H9 (cell line): ENCODE data around the gene LPAR2. TPM values are rescaled to one million over a fixed set of nuclear protein-coding genes. Genes with fewer than 3 reads are reported as not detected.

Source experiments
- DNase-seq: peaks from one replicate; pipeline ENCODE4 v3.0.0-alpha.2; 2017
- H2AFZ ChIP-seq: one replicate; pipeline ENCODE4 v1.6.1; 2013; ENCODE audit warnings: mild to moderate bottlenecking, low read length, control low read depth, moderate library complexity
- H2AK5ac ChIP-seq: 2 replicates; pipeline ENCODE4 v1.6.1; 2013; ENCODE audit warnings: low read length, control low read depth, mixed read lengths; ENCODE audit not compliant: insufficient read length
- H2BK120ac ChIP-seq: one replicate; pipeline ENCODE4 v1.6.1; 2013; ENCODE audit warnings: low read depth, mild to moderate bottlenecking, low read length, control low read depth, inconsistent platforms; ENCODE audit not compliant: poor library complexity, severe bottlenecking
- H2BK12ac ChIP-seq: 2 replicates; pipeline ENCODE4 v1.6.1; 2013; ENCODE audit warnings: low read length, control low read depth, mixed read lengths, low read depth; ENCODE audit not compliant: insufficient read length
- H2BK15ac ChIP-seq: 2 replicates; pipeline ENCODE4 v1.6.1; 2013; ENCODE audit warnings: low read depth, low read length, control low read depth
- H2BK20ac ChIP-seq: one replicate; pipeline ENCODE4 v1.6.1; 2013; ENCODE audit warnings: low read depth, mild to moderate bottlenecking, low read length, control low read depth, inconsistent platforms; ENCODE audit not compliant: poor library complexity, severe bottlenecking
- H2BK5ac ChIP-seq: 2 replicates; pipeline ENCODE4 v1.6.1; 2013; ENCODE audit warnings: low read length, control low read depth, mixed read lengths; ENCODE audit not compliant: insufficient read length
- H3K14ac ChIP-seq: 2 replicates; pipeline ENCODE4 v1.6.1; 2013; ENCODE audit warnings: low read length, control low read depth; ENCODE audit not compliant: insufficient read depth
- H3K18ac ChIP-seq: 2 replicates; pipeline ENCODE4 v1.6.1; 2013; ENCODE audit warnings: low read depth, mild to moderate bottlenecking, mixed read lengths, low read length, control low read depth; ENCODE audit not compliant: insufficient read length
- H3K23ac ChIP-seq: 2 replicates; pipeline ENCODE4 v1.6.1; 2013; ENCODE audit warnings: low read length, control low read depth, mixed read lengths, low read depth; ENCODE audit not compliant: insufficient read length
- H3K23me2 ChIP-seq: 2 replicates; pipeline ENCODE4 v1.6.1; 2013; ENCODE audit warnings: low read depth, mild to moderate bottlenecking, mixed read lengths, low read length, control low read depth; ENCODE audit not compliant: insufficient read length, poor library complexity, severe bottlenecking
- H3K27ac ChIP-seq: 2 replicates; pipeline ENCODE4 v1.5.1; 2013; ENCODE audit warnings: low read length, control low read depth, mixed read lengths, low read depth; ENCODE audit not compliant: insufficient read length
- H3K27me3 ChIP-seq: 2 replicates; pipeline ENCODE4 v1.6.1; 2013; ENCODE audit warnings: low read length, control low read depth, inconsistent platforms; ENCODE audit not compliant: insufficient read depth
- H3K4ac ChIP-seq: 2 replicates; pipeline ENCODE4 v1.6.1; 2013; ENCODE audit warnings: low read depth, mild to moderate bottlenecking, control low read depth, inconsistent platforms, low read length, moderate library complexity
- H3K4me1 ChIP-seq: 2 replicates; pipeline ENCODE4 v1.6.1; 2013; ENCODE audit warnings: low read length, control low read depth, inconsistent platforms; ENCODE audit not compliant: insufficient read depth
- H3K4me2 ChIP-seq: 2 replicates; pipeline ENCODE4 v1.6.1; 2013; ENCODE audit warnings: low read length, control low read depth, mixed read lengths; ENCODE audit not compliant: insufficient read length, insufficient read depth
- H3K56ac ChIP-seq: 2 replicates; pipeline ENCODE4 v1.6.1; 2013; ENCODE audit warnings: low read depth, mild to moderate bottlenecking, mixed read lengths, low read length, control low read depth; ENCODE audit not compliant: insufficient read length
- H3K79me1 ChIP-seq: 2 replicates; pipeline ENCODE4 v1.6.1; 2013; ENCODE audit warnings: low read depth, mild to moderate bottlenecking, moderate library complexity, low read length, control low read depth, inconsistent platforms; ENCODE audit not compliant: insufficient read depth, poor library complexity, severe bottlenecking
- H3K79me2 ChIP-seq: 2 replicates; pipeline ENCODE4 v1.6.1; 2013; ENCODE audit warnings: low read length, control low read depth, inconsistent platforms; ENCODE audit not compliant: insufficient read depth
- H3K9ac ChIP-seq: 2 replicates; pipeline ENCODE4 v1.6.1; 2013; ENCODE audit warnings: low read length, control low read depth, mixed read lengths; ENCODE audit not compliant: insufficient read length; ENCODE audit errors: extremely low read depth
- H3K9me3 ChIP-seq: one replicate; pipeline ENCODE4 v1.6.1; 2013; ENCODE audit warnings: low read depth, low read length, inconsistent platforms; ENCODE audit not compliant: control insufficient read depth
- H3T11ph ChIP-seq: one replicate; pipeline ENCODE4 v1.6.1; 2013; ENCODE audit warnings: mild to moderate bottlenecking, low read length, control low read depth, inconsistent platforms
- H4K20me1 ChIP-seq: one replicate; pipeline ENCODE4 v1.6.1; 2013; ENCODE audit not compliant: control insufficient read depth, insufficient read length, insufficient read depth
- H4K5ac ChIP-seq: 2 replicates; pipeline ENCODE4 v1.6.1; 2013; ENCODE audit warnings: low read depth, mild to moderate bottlenecking, mixed read lengths, low read length, control low read depth; ENCODE audit not compliant: insufficient read length
- H4K8ac ChIP-seq: replicated peaks from 2 replicates; pipeline ENCODE4 v1.6.1; 2013; ENCODE audit warnings: low read length, control low read depth, mixed read lengths, low read depth; ENCODE audit not compliant: insufficient read length
- H4K91ac ChIP-seq: 2 replicates; pipeline ENCODE4 v1.6.1; 2013; ENCODE audit warnings: low read depth, mild to moderate bottlenecking, moderate library complexity, mixed read lengths, low read length, control low read depth; ENCODE audit not compliant: insufficient read length
- H3K27ac Mint-ChIP-seq, 3 experiments: 2 replicates in 2 of 3; 3 replicates in 1 of 3; pipeline ENCODE4 v1.8.0; 2020 to 2021; ENCODE audit warnings: mixed read lengths in 3 of 3, mild to moderate bottlenecking in 1 of 3, moderate library complexity in 1 of 3
- H3K27me3 Mint-ChIP-seq: 2 replicates; pipeline ENCODE4 v1.8.0; 2021; ENCODE audit warnings: low read depth, mild to moderate bottlenecking, moderate library complexity, mixed read lengths
- H3K36me3 Mint-ChIP-seq, 3 experiments: 2 replicates in 2 of 3; 3 replicates in 1 of 3; pipeline ENCODE4 v1.8.0; 2020 to 2021; ENCODE audit warnings: low read depth in 3 of 3, mixed read lengths in 3 of 3; ENCODE audit not compliant: insufficient read depth in 1 of 3
- H3K4me1 Mint-ChIP-seq, 2 experiments: 2 replicates each; pipeline ENCODE4 v1.8.0; 2020; ENCODE audit warnings: mixed read lengths in 2 of 2
- H3K4me3 Mint-ChIP-seq, 2 experiments: 2 replicates in 1 of 2; 3 replicates in 1 of 2; pipeline ENCODE4 v1.8.0; 2020 to 2021; ENCODE audit warnings: mild to moderate bottlenecking in 2 of 2, mixed read lengths in 2 of 2, moderate library complexity in 1 of 2
- H3K9me3 Mint-ChIP-seq, 2 experiments: 2 replicates in 1 of 2; 3 replicates in 1 of 2; pipeline ENCODE4 v1.8.0; 2020; ENCODE audit warnings: mild to moderate bottlenecking in 2 of 2, mixed read lengths in 2 of 2, moderate library complexity in 1 of 2
- CTCF ChIP-seq: fragments of 200-600 bp; sonication (generic); conservative IDR thresholded peaks from 3 replicates; pipeline ENCODE4 v1.8.0; 2021; ENCODE audit warnings: antibody characterized with exemption, mild to moderate bottlenecking
- WGBS: extraction: QIAGEN DNeasy Blood & Tissue Kit; methylation state at CpG from one replicate; pipeline ENCODE4 v1.1.7; 2013; ENCODE audit warnings: missing lambda C conversion rate, low lambda C conversion rate, mixed read lengths; ENCODE audit not compliant: insufficient read length; ENCODE audit errors: extremely low coverage; 5-methylcytosine and 5-hydroxymethylcytosine counted together
- long read RNA-seq: library from polyadenylated mRNA; unstranded; transcript quantifications from one replicate; pipeline ENCODE4 v2.0.0, GENCODE V29; 2020
- total RNA-seq: library from RNA; stranded (reverse); gene quantifications from 2 replicates; pipeline ENCODE4 v1.2.1, GENCODE V29; 2021

Gene LPAR2
- total RNA-seq, result 49.5 and 51.8 TPM in 2 replicates
- long read RNA-seq, transcript LPAR2-202 (6 exons, 2,546 nt), result minor isoform, 5 of 259 reads
- long read RNA-seq, transcript LPAR2-201 (3 exons, 1,791 nt), result major isoform, 136 of 259 reads
- long read RNA-seq, partial matches to known transcripts, result 33 of 259 reads
- long read RNA-seq, other reads (novel, unspliced or antisense), result 81 of 259 reads

DNA sequence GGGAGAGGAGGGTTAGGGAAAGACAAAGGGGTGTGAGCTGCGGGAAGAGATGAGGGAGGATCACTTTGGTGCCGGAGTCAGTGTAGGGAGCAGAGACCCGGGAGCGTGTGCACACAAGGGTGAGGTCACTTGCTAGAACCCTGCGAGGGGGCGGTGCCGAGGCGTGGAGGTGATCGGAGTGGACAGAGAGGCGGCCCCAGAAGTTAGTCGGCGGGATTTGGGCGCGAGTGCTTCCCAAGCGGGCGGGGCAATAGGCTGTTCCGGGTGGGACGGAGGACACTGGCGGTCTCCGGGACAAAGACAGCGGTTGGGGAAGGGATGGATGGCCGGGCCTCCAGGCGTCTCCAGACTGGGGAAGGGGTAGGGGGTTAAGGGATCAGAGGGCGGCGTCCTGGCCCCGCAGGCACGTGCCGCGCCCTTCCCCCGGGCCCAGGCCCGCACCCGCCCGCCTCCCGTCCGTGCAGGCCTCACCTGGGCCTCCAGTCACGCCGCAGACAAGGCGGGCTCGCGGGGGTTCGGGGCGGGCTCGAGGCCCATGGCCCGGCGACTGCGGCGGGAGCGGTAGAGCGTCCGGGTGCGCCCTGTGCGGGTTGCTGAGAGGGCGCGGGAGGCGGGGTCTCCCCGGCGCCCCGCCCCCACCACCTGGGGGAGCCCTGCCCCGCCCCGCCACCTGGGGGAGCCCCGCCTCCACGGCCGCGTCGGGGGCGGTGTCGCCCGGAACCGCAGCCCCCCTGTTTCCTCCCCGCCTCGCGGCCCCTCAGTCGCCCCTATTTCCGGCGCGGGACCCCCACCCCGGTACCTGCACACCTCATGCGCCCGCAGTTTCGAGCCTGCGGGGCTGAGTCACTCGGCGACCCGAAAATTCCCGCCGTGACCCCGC is at the start of gene LPAR2:
Gene LPAR2 (minus strand): TSS at position 600 of the 880 bp plus-strand sequence. CDS start 945 bp downstream, outside the sequence.
- Histone ChIP-seq H4K91ac (no peak within 1 kb of the TSS), H3K27ac (no peak within 1 kb of the TSS), H3K56ac (no peak within 1 kb of the TSS), H3K14ac (peak within 1 kb of the TSS; percentile 83; the same call in 1 of the 2 replicates), H2BK12ac (no peak within 1 kb of the TSS), H3K27me3 (no peaks in the 10 kb centered on the region), H3K23me2 (peaks cover 10% of the 10 kb centered on the region), H2BK15ac (no peak within 1 kb of the TSS), H3K18ac (peak within 1 kb of the TSS; percentile 91), H3K4me2 (peak within 1 kb of the TSS; percentile 68), H3K9ac (peak within 1 kb of the TSS; percentile 32), H3K4ac (no peak within 1 kb of the TSS; the same call in 1 of the 2 replicates), H4K20me1 (peaks cover 2% of the 10 kb centered on the region), H4K8ac (no peak within 1 kb of the TSS), H3K23ac (no peak within 1 kb of the TSS), H3K79me2 (peaks cover 2% of the 10 kb centered on the region; the same call in 1 of the 2 replicates), H2AK5ac (no peak within 1 kb of the TSS), H4K5ac (no peak within 1 kb of the TSS), H2BK120ac (peak within 1 kb of the TSS; percentile 52), H2AFZ (no peak within 1 kb of the TSS), H3T11ph (no peak within 1 kb of the TSS), H3K9me3 (no peaks in the 10 kb centered on the region), H3K4me1 (peaks cover 3% of the 10 kb centered on the region; the same call in 1 of the 2 replicates), H2BK20ac (no peak within 1 kb of the TSS), H3K79me1 (no peaks in the 10 kb centered on the region), H2BK5ac (no peak within 1 kb of the TSS)
- no CpG with 5 or more reads among the region's 87 CpGs for WGBS
- no peak; the same call in 2 of the 3 replicates for TF ChIP-seq CTCF
- H3K27me3 Mint-ChIP-seq, result peaks cover 3% of the 10 kb centered on the region; the same call in 1 of the 2 replicates
- H3K27ac Mint-ChIP-seq, result peak within 1 kb of the TSS; percentile 96 to 97 (median 96)
- H3K9me3 Mint-ChIP-seq, result no peaks in the 10 kb centered on the region
- peak; percentile 78 for DNase-seq
- H3K4me3 Mint-ChIP-seq, result peak within 1 kb of the TSS; percentile 87 to 98
- peaks cover 16 to 20% of the 10 kb centered on the region in 2 experiments for H3K4me1 Mint-ChIP-seq
- H3K36me3 Mint-ChIP-seq, result peaks cover 18 to 35% (median 33%) of the 10 kb centered on the region in 3 experiments; a peak in 6 of 7 replicates
